Transverse colon (tissue), 4 donors: Measurements from ENCODE around the gene FXYD6. TPM values are rescaled to one million over a fixed set of nuclear protein-coding genes. Genes with fewer than 3 reads are reported as not detected.

Source experiments
- DNase-seq: peaks from one replicate; pipeline ENCODE4 v3.0.0-alpha.2; 2019
- H3K27ac ChIP-seq, 4 donors: fragments of 200-600 bp; sonication (generic); 2 replicates each; pipeline ENCODE4 v1.5.1; 2016 to 2018; ENCODE audit warnings: inconsistent platforms in 4 of 4
- H3K27me3 ChIP-seq: fragments of 200-600 bp; sonication (generic); 2 replicates; pipeline ENCODE4 v1.5.1; 2017; ENCODE audit warnings: inconsistent platforms
- H3K36me3 ChIP-seq, 4 donors: fragments of 200-600 bp; sonication (generic); 2 replicates each; pipeline ENCODE4 v1.5.1; 2017 to 2019; ENCODE audit warnings: inconsistent platforms in 4 of 4
- H3K4me1 ChIP-seq, 4 donors: fragments of 200-600 bp; sonication (generic); 2 replicates each; pipeline ENCODE4 v1.5.1; 2017 to 2020; ENCODE audit warnings: inconsistent platforms in 4 of 4
- H3K4me3 ChIP-seq, 4 donors: fragments of 200-600 bp; sonication (generic); 1 replicate in 1 of 4; 2 replicates in 3 of 4; pipeline versions ENCODE4 v1.5.1 to v1.6.1; 2017 to 2019; ENCODE audit warnings: inconsistent platforms in 4 of 4
- H3K9me3 ChIP-seq, 2 donors: fragments of 200-600 bp; sonication (generic); 2 replicates each; pipeline ENCODE4 v1.5.1; 2017 to 2019; ENCODE audit warnings: inconsistent platforms in 2 of 2
- EP300 ChIP-seq: sonication (generic); formaldehyde crosslinking; IDR thresholded peaks from one replicate; pipeline ENCODE4 v1.6.1; 2017; ENCODE audit warnings: antibody characterized with exemption, low read depth
- POLR2A ChIP-seq: fragments of 450-650 bp; IDR thresholded peaks from one replicate; pipeline ENCODE4 v1.6.1; 2016; ENCODE audit warnings: antibody characterized with exemption, mild to moderate bottlenecking, moderate library complexity
- POLR2AphosphoS5 ChIP-seq, 3 donors: sonication (generic); formaldehyde crosslinking; IDR thresholded peaks; one replicate each; pipeline ENCODE4 v1.6.1; 2016; ENCODE audit warnings: antibody characterized with exemption in 3 of 3
- WGBS, 2 donors: methylation state at CpG; one replicate each; pipeline ENCODE4 v1.1.5; 2018; ENCODE audit warnings: low coverage in 1 of 2; 5-methylcytosine and 5-hydroxymethylcytosine counted together
- in situ Hi-C, 4 donors: fragments of 200-750 bp; cut with MboI; loops; one replicate each; pipeline versions ENCODE4 v1.15.0 to v1.15.1; 2017; ENCODE audit warnings: low sequenced_read_pairs in 3 of 4, low pct_ligation_motif_present in 1 of 4, low pct_unique_long_range_greater_than_20kb in 1 of 4
- intact Hi-C: fragments of 100-400 bp; cut with DNase I; formaldehyde crosslinking; loops from one replicate; pipeline ENCODE4 v1.15.1; 2023; ENCODE audit warnings: low total_unique reads
- total RNA-seq, 4 donors: library from RNA; depleted of rRNA; stranded (reverse); fragments of >200 nt; gene quantifications; one replicate each; pipeline ENCODE4 v1.1.0, GENCODE V29; 2016
- TF ChIP-seq, protein P1 (sequence below), 5 experiments: fragments of 200-600 bp in 3 of 5; fragments of 450-650 bp in 2 of 5; sonication (generic) in 3 of 5; IDR thresholded peaks; 1 replicate in 2 of 5; 2 replicates in 3 of 5; pipeline ENCODE4 v1.5.1; 2016 to 2017; ENCODE audit warnings: antibody characterized with exemption in 5 of 5, inconsistent platforms in 3 of 5, mild to moderate bottlenecking in 2 of 5, moderate library complexity in 1 of 5

The FXYD6 gene
- total RNA-seq, 4 donors from 2014 or later, result 29.2 to 62.5 (median 46.0) TPM

DNA sequence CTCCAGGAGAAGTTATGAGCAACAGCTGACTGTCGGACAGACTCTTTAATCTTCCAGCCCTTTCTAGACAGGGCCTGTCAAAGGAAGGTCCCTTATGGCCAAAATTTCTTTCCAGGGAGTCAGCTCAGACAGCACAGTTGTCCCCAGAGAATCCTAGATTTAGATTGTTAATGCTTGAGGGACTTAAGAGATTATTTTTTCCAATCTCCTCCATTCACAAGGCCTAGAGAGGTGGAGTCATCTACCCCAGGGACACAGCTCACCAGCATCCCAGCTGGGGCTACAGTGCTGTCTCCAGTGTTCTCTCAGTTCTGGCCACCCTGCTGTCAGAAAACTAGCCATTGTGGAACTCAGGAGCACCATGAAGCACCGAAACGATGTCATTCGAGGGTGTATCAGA lies 87.2 kb downstream of the FXYD6 start:
- in situ Hi-C loops (loop anchor here in 1 of 4 donors (25.0 kb wide), 1 partner anchor 352 kb away; no protein-coding TSS in a partner anchor), intact Hi-C loops (no loop called here)
- Histone ChIP-seq H3K9me3 (no peaks in the 10 kb centered on the region), H3K4me3 (no peak overlapping the region), H3K27me3 (peaks cover 11% of the 10 kb centered on the region), H3K36me3 (no peaks in the 10 kb centered on the region), H3K27ac (no peak overlapping the region), H3K4me1 (no peaks in the 10 kb centered on the region)
- 75% methylated on average over 4 of the region's 4 CpGs; no CpG with 5 or more reads in 1 of the 2 donors for WGBS, 2 donors
- DNase-seq, result no peak
- TF ChIP-seq, protein P1, sequence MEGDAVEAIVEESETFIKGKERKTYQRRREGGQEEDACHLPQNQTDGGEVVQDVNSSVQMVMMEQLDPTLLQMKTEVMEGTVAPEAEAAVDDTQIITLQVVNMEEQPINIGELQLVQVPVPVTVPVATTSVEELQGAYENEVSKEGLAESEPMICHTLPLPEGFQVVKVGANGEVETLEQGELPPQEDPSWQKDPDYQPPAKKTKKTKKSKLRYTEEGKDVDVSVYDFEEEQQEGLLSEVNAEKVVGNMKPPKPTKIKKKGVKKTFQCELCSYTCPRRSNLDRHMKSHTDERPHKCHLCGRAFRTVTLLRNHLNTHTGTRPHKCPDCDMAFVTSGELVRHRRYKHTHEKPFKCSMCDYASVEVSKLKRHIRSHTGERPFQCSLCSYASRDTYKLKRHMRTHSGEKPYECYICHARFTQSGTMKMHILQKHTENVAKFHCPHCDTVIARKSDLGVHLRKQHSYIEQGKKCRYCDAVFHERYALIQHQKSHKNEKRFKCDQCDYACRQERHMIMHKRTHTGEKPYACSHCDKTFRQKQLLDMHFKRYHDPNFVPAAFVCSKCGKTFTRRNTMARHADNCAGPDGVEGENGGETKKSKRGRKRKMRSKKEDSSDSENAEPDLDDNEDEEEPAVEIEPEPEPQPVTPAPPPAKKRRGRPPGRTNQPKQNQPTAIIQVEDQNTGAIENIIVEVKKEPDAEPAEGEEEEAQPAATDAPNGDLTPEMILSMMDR (IDR thresholded peaks at IDR 0.05), result no peak
- no peak for TF ChIP-seq POLR2AphosphoS5 (IDR thresholded peaks at IDR 0.05)
- TF ChIP-seq POLR2A, result no peak
- TF ChIP-seq EP300, result no peak

Other genes starting within 250 kb of the FXYD6 start
- gene DSCAML1, start 79.4 kb downstream of the FXYD6 start, total RNA-seq, result 1 to 10 TPM; 2.9 to 5.8 (median 3.3) TPM
- gene FXYD2, start 51.9 kb downstream of the FXYD6 start, total RNA-seq, result 1 to 10 TPM in 2 of 4 donors, under 1 TPM in 1, not detected in 1; 0.64 to 1.2 (median 1.1) TPM
- under 1 TPM in 2 of 4 donors, not detected in 2; 0.27 to 0.79 TPM for gene TMPRSS13, start 52.7 kb upstream of the FXYD6 start, total RNA-seq
- gene IL10RA, start 109.7 kb upstream of the FXYD6 start, total RNA-seq, result 10 to 100 TPM in 3 of 4 donors, 1 to 10 TPM in 1; 2.8 to 25.4 (median 18.4) TPM
- gene TMPRSS4, start 200.4 kb upstream of the FXYD6 start, total RNA-seq, result 100 to 1,000 TPM; 224 to 423 (median 248) TPM
- gene SMIM35, start 210.3 kb upstream of the FXYD6 start, total RNA-seq, result not detected